GM18870 (cell line): ENCODE results near the gene TSGA10IP.

Experiments used
- ATAC-seq: cut with Tn5 transposase; IDR thresholded peaks from one replicate; pipeline ENCODE4 v1.9.1; 2021; ENCODE audit warnings: moderate library complexity; ENCODE audit not compliant: unreplicated experiment

Gene TSGA10IP

GRCh38 chr11:65973439-65974110, 28.3 kb downstream of the TSGA10IP start:
- no peak for ATAC-seq

DNA sequence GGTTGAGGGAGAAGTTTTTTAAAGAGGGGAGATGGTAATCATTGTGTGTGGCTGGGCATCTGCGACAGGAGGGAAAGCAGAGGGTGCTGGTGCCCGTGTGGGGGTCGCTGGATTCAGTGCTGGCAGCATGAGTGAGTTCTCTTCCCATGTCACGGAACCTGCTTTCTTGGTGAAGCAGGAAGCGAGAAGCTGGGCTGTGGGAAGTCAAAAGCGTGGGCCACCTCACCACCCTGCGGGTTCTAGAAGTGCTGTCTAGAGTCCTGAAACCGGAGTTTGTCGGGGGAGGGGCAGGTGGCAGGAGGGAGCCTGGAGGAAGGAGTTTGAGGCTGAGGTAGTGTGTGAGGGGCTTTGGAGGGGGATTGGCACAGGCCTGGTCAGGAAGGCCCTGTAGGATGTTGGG, 30.5 kb downstream of the TSGA10IP start:
- ATAC-seq, result no peak

- no peak for ATAC-seq
Observed at GRCh38 chr11:65976216-65977176, 31.2 kb downstream of the TSGA10IP start.

GRCh38 chr11:65977621-65978390, 32.5 kb downstream of the TSGA10IP start:
- no peak for ATAC-seq

- no peak for ATAC-seq
Observed at GRCh38 chr11:65978391-65979238, 33.3 kb downstream of the TSGA10IP start.

GRCh38 chr11:65979261-65979759, 34.0 kb downstream of the TSGA10IP start:
- no peak for ATAC-seq

GRCh38 chr11:65981101-65981740, 35.9 kb downstream of the TSGA10IP start:
- no peak for ATAC-seq

DNA sequence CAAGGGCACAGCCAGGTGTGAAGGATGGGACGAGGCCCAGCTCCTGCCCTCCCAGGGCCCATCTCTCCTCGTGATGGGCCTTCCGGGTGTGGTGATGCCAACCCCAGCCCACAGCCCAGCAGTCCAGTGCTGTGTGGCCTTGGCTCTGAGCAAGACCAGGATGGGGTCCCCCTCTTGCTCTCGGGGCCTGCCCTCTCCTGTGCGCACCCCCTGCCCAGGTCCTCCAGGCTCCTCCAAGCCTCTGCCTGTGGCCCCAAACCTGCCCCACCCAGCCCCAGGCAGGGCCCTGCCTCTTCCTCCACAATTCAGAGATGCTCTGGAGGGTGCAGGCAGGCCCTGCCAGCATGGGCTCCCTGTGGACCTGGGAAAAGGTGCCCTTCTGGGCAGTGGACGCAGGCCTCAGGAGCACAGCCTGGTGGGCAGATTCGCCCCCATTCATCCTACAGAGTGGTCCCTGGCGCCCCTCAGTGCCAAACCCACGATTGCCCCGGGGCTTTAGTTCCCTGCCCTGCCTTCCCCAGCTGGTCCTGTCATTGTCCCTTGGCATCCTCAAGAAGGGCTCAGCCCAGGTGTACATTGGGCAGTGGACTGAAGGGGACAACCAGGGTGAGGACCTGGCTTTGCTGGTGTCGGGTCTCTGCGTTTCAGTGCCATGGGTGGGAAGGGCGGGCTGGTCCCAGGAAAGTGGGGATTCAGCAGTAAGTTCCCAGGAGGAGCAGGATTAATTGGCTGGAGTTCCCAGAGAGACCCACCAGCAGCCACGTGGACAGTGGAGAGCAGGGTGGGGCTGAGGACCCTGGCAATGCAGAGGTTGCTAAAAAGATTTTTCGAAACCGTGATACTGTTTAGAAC, 36.9 kb downstream of the TSGA10IP start:
- no peak for ATAC-seq

DNA sequence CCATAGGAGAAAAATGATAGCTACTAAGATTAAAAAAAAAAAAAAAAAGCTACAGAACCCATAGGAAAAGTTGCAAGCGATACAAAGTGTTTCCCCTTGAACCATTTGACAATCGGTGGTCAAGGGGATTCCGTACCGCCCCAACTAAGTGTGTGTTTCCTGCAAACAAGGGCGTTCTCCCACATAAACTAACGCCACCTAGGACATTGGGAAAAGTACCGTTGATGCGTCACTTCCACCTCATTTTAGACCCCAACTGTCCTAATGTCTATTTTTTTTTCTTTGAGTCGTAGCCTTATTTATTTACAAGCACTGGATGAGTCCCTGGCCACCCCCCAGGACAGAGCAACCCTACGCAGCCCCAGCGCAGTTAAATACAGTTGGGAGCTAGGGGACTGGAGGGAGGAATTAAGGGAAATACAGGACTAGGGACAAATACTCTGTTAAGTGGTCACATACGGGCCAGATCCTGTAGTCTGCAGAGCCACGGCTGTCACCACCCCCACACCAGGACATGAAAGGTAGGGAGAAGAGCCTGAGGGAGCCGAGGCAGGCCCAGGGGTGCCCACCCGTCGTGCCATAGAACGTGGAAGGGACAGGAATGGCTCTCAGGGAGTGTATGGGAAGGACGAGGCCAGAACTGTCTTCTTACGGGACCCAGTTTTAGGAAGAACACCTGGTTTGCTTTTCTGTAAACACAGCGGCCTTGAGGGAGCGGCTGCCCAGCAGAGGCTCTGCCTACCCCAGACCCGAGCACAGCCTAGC, 37.7 kb downstream of the TSGA10IP start:
- no peak for ATAC-seq

- no peak for ATAC-seq
Observed at GRCh38 chr11:65983589-65983987, 38.3 kb downstream of the TSGA10IP start.

- no peak for ATAC-seq
Observed at GRCh38 chr11:65987336-65987735, 42.1 kb downstream of the TSGA10IP start.

DNA sequence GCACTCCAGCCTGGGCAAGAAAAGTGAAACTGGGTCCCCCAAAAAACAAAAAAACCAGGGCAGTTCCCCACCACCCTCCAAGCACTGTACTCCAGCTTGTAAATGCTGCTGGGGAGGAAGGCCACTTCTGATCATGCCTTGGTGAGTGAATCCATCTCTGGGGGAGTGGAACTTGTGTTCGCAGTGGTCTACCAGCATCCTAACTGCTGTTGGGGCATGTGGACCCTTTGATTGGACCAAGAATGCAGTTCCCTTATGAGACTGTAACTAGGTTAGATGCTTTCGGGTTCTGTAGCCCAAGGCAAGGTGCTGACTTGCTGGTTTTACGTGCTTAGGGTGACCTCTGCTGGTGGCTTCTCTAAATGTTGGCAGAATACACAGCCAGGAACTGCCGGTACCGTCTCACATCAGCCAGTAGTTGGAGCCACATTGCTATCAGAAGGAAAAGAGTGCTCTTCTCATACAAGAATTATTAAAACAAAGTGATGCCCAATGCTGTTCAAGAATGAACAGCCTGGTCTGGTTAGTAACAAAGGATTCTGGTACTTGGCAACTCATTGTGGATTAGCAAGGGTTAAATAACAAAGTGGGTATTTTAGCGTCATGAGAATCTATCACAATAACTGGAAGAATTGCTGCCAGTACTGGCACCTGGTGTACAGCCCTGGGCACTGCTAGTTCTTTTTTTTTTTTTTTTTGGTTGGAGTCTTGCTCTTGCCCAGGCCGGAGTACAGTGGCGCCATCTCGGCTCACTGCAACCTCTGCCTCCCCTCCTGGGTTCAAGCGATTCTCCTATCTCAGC, 43.7 kb downstream of the TSGA10IP start:
- peak; percentile 61 for ATAC-seq

- no peak for ATAC-seq
Observed at GRCh38 chr11:65992056-65992455, 46.8 kb downstream of the TSGA10IP start.

GRCh38 chr11:65997286-65997685, 52.0 kb downstream of the TSGA10IP start:
- ATAC-seq, result no peak

DNA sequence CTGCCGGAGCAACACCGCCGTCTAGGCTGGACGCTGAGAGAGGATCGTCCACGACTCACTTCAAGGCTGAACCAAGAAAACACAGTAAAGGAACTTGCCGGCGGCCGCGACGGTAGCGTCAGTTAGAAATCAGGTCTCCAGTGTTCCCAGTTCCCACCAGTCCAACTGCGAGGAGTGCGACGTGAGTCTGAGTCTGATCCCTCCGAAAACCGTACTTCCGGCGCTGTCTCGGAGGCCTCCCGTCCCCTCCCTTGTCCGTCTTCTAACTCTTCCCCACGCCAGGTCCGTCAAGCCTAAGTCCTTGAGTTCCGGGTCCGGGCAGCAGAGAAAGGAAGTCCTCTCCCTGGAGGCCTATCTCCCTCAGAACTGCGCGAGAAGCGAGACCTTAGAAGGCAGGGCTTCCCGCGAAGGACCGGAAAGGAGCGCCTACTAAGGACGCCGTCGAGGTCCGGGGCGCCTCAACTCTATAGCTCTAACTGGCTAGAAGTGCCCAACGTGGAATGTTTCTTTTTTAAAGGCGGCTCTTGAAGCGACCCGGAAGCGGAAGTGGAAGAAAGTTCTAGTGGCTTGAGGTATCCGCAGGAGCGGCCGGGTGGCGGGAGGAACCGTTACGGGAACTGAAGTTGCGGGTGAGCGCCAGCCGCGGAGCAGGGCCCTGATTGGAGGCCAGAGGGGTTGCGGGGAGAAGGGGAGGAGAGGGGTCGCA, 56.8 kb downstream of the TSGA10IP start, which contains the start of the genes BANF1 and EIF1AD:
TSS of gene BANF1 (plus strand) at position 562 of the 706 bp plus-strand sequence. CDS start 748 bp downstream, outside the sequence.
TSS of gene EIF1AD (minus strand) at position 216 of the 706 bp plus-strand sequence. CDS start 1,768 bp downstream, outside the sequence.
- peak; percentile 79 for ATAC-seq

DNA sequence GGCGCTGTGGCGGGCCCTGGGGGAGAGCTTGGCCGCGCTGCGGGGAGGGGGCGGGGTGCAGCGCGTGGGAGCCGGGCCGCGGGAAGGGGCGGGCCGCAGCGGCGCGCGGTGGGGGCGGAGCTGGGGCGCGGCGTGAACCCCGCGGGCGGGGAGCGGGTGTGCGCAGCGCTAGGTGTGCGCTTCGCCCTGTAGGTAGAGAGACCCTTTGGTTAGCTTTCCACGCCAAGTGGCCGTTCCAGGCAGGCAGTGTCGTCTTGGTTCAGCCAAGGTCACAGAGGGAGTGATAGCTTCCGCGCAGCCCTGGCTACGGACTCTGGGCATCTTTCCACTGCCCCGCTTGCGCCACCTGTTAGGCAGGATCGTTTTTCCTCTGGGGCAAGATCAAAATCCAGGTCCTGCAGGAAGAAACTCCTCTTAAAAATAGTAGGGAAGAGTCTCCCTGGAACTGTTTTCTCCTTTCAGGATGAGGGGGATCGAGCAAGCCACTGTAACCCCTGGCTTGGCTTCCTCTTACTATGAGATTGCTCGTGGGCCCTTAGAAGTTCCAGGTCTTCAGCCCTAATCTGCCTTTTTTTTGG, 57.5 kb downstream of the TSGA10IP start:
- peak; percentile 2 for ATAC-seq
